Ecto neural progenitor cell (in vitro differentiated cells): ENCODE measurements around the gene CDK11A.
"Not testable (repeated sequence)": the region's sequence is repeated elsewhere in the genome, so short reads cannot be mapped to it uniquely, and the experiment has no call there.

ENCODE experiments used
- DNase-seq: peaks from one replicate; pipeline ENCODE4 v3.0.0-alpha.2; 2018; ENCODE audit warnings: low spot score

CDK11A gene

DNA sequence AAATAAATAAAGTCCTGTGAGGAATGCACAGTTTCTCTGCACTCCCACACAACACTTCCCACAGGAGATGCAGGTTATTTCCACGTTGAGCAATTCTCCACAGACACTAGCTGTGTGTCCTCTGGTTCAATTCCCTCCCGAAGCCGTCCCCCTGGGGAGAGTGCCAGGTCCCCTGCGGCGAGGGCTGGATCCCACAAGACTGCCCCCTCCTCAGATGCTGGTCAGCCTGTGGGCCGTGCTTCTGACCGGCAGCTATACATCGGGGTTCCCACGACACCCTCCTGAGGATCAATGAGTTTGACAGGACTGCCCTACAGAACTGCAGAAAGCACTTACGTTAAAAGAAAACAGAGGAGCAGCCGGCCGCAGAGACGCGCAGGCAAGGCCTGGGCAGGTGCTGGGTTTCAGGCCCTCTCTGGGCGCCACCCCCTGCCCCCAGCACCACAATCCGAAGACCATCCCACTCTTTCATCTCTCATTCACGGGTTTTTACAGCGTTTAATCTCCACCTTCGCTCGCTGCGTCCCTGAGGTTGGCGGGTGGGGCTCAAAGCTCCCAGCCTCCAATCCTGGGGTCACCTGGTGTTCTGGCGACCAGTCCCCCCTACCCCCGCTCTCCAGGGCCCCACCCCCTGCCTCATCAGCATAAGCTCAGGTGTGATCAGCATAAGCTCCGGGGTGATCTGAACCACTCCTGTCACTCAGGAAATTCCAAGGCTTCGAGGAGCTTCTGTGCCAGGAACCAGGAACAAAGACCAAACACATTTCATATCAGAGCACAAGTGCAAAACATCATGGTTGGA, 40.9 kb downstream of the CDK11A start:
- no peak for DNase-seq

DNA sequence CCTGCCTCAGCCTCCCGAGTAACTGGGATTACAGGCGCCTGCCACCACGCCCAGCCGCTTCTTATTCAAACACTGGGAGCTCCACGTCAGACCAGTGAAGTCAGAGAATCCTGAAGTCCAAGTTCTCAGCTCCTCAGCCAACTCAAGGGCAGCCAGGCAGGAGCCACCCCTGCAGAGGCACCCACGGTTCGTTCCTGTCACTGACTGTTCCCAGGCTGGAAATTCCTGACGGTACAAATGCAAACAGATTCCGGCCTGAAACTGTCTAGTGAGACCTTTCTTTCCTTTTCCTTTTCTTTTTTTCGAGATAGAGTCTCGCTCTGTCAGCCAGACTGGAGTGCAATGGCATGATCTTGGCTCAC, 43.3 kb downstream of the CDK11A start:
- no peak for DNase-seq

DNA sequence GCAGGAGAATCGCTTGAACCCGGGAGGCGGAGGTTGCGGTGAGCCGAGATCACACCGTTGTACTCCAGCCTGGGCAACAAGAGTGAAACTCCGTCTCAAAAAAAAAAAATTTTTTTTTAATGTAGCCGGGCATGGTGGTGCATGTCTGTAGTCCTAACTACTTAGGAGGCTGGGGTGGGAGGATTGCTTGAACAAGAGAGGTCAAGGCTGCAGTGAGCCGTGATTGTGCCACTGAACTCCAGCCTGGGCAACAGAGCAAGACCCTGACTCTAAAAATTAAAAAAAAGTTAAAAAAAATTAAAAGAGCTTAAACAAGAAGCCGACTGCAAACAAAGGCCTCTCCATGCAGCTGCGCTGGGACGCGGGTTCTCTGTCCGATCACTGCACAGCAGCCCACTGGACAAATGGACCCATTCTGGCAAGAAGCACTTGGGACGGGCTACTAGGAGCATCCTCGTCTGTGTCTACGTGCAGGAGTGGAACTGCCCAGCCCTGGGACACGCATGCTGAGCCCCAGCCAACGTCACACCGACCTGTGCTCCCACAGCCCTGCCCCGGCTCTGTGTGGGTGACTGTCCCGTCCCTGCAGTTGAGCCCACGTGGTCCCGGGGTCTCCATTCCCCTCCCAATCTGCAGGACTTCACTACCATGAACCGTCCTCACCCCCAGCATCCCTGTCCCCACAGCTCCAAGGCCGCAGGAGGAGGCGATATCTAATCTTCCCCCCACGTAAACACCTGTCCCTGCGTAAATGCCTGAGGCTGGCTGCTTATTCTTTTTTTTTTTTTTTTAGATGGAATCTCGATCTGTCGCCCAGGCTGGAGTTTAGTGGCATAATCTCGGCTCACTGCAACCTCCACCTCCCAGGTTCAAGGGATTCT, 43.9 kb downstream of the CDK11A start:
- DNase-seq = no peak

DNA sequence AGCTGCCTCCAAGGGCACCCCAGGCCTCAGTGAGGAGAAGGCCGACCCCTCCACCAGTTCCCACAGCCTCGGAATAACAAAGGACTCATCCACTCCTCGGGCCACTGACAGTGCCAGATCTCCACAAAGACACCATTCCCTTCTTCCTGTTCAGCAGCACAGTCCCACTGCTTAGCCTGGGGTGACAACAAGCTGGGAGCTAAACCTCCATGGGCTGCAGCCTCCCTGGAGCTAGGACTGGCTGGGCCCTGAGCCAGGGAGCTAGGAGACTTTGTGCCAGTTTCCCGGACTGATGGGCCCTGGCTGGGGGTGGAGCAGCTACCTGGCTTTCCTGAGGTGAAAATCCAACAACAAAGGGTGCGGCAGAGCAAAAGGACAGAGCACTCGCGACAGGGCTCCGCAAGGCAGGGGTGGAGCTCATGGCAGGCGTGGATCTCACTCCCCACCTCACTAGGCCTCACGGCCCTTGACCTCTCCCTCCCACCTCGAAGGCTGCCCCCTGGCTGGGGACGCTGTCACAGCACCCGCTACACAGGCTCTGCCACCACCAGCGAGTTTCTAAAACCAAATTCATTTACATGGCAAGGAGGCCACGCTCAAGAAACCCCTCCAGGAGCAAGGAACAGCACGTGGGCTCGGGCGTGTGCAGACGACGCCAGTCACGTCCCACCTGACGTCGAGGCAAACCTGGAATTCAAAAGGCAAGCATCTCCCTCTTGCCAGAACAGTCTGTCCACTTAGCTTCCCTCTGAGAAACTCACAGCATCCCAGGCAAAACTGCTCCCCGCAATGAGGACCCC, 45.4 kb downstream of the CDK11A start:
- no peak for DNase-seq

DNA sequence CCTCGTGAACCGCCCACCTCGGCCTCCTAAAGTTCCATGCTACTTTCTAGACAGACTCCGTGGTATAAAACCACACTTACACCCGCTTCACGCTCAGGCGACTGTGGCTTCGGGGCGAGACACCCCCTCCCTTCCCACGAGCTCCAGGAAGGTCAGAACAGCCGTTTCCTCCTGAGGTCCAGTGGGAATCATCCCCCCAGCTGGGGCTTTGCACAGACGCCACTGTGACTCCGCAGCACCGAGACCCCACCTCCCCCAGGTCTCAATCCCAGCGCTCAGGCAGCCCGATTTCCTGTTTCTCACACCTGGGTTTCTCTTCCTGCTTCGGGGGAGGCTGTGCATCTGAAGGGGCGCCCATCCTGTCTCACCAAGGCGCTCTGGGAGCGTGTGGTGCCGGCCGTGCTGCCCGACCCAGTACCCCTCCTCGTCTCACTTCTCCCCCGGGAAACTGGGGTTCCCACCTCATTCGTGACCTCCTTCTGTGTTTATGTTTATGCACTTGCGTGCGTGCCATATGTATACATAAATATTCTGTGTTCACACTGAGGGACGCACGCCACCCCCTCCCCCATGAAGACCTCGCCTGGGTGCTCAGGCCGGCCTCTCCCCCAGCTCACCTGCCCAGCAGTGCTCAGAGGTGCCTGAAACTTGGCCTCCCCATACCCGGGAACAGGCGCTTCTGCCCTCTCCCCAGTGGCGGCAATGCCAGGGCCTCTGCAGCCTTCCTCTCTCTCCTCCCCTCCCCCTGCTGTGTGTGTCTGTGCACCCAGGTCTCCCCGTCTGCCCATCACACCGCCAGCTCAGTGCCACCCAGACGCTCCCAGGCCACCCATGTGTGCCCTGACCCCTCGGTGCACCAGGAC, 46.2 kb downstream of the CDK11A start:
- DNase-seq = no peak

DNA sequence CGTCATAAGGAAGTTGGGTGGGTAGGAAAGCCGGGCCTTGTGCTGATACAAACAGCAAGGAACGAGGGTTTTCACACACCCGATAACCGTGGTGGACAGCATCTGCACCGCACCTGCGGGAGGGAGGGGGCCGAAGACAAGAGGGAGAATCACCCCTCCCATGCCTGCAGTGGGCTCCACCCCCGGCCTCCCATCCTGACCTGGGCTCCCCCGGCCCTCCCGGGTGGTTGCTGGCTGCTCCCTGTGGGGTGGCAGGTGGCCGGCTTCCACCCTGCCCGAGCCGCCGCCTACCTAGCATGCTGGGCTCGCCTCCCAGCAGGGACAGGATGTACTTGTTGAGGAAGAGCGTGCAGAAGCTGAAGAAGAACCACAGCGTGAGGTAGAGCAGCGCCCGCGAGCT, 48.1 kb downstream of the CDK11A start:
- not testable (repeated sequence) for DNase-seq

DNA sequence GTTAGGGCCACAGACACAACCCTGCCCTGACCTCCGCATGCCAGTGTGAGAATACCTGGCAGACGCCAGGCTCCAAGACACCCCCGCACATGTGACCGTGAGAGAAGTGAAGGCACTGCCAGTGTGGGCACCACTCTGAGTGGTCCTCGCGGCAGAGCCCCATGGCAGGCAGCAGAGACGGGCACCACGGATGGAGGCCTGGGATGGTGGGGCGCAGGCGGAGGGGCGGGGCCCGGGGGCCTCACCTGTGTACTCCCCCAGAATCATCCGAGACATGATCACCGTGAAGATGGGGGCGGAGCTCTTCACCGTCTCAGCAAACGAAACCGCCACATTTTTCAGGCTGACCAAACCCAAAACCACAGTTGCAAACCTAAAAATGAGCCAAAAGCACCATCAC, 48.9 kb downstream of the CDK11A start:
- DNase-seq = not testable (repeated sequence)

DNA sequence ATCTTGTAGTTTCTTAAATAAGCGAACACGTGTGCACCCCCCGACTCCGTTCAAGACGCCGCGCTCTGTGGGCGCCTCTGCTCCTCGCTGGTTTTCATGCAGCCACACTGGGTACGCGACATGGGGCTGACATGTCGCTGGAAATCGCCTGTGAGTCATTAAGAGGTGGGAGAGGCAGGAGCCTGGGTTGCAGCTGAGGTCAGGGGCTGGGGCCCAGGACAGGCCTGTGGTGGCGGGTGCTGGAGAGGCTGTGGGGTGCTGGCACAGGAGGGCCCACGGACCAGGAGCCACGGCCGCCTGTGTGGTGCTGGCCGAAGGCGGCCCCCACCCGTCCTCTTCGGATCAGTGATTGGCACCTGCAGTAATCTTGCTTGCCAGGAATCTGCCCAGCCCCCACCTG, 49.4 kb downstream of the CDK11A start:
- not testable (repeated sequence) for DNase-seq

DNA sequence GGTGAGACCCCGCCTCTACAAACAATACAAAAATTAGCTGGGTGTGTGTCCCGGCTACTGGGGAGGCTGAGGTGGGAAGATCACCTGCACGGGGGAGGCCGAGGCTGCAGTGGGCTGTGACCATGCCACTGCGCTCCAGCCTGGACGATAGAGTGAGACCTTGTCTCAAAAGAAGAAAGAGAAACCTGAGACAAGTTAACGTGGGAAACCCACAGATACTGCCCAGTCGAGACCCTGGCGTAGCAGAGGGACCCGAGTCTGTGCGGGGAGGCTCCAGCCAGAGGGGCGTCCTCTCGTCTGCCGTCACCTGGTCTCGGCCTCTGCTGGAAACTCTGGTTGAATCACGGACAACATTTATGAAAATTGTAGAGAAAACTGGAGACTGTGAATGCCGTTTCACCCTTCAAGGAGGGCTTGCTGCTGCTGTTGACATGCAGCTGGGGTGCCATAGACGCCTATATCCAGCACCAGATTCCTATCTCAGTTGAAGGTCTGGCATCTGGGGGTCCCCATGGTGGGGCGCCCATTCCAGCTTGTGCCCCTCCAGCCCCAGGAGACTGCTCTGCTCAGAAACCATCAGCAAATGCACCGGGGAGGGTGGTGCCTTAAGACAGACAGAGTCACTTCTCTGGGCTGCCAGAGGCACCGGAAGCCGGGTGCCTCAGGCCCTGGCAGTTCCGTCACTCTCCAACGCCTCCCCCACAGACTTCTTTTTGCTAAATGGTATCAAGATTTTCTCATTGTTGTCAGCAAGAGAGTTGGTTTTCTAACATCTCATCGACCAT, 51.8 kb downstream of the CDK11A start:
- DNase-seq = no peak

DNA sequence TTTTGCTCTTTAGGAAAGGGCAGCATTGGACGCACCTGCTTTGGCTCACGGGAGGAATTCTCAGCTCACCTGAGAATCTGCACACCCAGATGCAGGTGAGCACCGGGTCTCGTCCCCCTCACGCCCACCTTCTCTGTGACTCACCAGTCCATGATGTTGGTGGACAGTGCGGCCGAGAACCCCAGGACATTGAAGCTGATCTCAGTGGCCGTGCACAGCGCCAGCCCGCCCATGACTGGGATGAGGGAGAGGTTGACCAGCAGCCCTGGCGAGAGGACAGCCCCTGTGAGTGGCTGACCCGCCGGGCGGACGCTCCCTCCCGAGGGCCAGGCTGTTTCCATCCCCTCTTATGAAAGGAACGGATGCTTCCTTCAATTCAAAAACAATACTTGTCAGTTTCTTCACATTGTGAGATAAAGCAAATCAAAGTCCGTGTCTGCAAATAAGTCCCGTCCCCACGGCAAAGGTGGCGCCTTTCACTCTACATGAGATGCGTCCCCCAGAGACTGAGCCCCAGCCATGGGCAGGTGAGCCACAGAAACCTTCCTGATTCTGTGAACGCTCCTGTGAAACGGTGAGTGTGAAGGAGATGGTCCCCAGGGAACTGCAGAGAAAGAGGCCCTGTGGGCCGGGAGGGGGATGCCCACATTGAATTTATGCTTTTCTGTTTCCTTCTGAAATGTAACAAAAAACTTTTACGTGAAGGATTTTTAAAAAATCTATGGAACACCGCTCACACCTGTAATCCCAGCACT, 52.6 kb downstream of the CDK11A start:
- DNase-seq = no peak

DNA sequence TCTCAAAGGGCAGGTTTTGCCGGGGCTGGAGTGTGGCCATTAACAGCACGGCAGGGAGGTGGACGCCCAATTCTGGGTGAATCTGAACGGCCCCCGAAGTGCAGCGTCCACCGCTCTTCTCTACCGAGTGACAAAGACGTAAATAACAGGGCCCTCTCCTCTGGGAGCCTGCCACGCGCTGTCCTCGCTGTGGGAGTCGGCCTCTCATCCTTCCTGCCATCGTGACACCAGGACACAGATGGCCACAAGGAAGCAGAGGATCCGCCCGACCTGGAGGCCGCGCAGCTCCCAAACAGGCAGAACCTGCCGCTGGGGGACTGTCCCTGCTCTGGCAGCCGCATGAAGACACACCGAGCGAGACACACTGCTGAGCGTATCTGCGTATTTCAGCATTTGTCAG, 53.3 kb downstream of the CDK11A start:
- no peak for DNase-seq

DNA sequence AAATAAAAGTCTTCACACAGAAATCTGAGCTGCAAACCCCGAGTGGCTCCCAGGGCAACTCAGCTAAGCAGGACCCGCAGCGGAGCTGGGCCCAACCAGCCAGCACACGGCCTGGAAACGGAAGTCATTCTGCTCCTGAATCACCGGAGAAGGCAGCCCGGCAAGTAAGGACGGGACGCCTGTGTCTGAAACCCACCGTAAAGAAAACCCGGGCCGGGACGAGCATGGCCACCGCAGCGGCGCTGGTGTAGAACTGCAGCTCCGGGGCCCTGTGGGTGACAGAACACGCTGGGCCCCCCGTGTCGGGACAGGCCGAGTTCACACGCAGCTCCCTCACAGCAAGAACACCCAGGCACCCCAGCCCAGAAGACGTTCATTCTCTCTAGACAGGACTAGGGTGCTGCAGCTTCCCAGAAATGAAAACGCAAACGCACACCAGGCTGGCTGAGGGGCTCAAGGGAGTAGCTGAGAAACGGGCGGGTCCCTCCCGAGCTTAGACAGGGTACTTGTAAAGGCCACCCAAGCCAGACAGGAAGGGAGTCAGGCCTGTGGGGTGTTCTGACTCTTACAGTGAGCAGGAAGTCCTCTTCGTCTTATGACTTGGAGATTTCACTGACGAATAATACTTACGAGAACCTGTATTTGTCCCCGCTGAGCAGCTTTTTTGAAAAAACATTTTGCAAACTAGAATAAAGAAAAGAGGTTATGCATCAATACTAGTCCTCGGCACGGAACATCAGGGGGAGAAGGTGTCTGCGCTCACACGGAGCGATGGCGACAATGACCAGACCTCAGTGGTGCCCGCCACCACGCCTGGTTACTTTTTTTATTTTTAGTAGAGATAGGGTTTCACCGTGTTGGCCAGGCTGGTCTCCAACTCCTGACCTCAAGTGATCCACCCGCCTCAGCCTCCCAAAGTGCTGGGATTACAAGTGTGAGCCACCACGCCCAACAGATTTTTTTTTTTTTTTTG, 54.4 kb downstream of the CDK11A start:
- DNase-seq = no peak

DNA sequence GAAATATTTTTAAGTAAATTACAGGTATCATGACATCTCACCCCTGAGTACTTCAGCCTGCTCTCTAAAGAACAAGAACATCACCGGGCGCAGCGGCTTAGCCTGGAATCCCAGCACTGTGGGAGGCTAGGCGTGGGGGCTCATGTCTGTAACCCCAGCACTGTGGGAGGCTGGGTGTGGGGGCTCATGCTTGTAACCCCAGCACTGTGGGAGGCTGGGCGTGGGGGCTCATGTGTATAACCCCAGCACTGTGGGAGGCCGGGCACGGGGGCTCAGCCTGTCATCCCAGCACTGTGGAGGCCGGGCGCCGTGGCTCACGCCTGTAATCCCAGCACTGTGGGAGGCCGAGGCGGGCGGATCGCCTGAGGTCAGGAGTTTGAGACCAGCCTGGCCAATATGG, 57.6 kb downstream of the CDK11A start:
- DNase-seq = no peak

DNA sequence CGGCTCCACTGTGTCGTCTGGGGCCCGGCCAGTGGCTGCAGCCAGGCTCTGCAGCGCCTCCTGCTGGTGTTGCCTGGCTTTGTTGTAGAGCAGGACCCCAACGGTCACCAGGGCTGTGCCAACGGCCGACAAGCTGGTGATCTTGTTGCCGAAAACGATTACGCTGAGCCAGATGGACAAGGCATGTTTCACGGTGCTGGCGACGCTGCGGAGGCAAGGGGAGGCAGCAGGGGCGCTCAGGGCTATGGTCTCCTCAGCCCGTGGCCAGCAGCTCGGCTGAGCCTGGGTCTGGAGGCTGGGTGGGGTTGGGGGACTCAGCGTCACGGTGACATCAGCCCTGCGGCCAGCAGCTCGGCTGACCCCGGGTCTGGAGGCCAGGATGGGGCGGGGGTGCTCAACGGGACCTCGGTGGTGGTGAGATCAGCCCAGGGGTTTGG, 58.3 kb downstream of the CDK11A start:
- peak; percentile 60 for DNase-seq

DNA sequence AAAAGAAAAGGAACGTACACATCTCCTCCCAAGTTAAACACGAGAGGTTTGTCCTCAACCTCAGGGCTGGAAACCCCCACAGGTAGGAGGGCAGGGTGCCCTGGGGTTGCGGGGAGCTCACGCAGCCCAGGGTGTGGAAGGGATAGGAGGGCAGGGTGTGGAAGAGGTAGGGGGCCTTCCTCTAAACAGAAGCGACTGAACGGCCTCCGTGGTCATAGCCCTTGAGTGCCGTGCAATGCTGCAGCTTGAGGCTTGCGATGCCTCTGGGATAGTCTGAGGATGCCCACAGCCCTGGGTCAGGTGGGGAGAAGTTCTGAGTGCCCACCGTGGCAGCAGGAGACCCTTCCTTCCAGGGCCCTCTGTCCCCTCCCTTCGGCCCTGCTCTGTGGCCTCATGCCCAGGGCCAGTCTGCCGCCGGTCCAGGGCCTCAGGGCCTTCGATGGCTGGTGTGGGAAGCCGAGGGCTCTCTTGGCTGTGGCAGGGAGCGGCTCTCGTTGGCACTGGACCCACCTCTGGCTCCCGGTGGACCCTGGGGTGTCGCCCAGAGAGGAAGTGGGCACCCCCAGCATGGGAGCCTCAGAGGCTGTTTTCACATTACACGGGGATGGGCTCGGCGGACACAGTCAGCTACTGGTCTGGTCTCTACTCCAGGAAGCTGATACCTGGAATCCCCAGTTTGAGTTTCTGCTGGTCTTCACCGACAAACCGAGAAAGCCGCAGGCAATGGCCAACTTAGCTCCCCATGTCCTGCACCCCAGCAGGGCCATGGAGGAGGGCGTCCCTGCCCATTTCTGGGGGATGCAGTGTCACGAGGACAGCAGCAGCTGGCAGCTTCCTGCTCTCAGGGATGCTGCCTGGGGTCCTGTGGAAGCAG, 59.0 kb downstream of the CDK11A start:
- DNase-seq = no peak

DNA sequence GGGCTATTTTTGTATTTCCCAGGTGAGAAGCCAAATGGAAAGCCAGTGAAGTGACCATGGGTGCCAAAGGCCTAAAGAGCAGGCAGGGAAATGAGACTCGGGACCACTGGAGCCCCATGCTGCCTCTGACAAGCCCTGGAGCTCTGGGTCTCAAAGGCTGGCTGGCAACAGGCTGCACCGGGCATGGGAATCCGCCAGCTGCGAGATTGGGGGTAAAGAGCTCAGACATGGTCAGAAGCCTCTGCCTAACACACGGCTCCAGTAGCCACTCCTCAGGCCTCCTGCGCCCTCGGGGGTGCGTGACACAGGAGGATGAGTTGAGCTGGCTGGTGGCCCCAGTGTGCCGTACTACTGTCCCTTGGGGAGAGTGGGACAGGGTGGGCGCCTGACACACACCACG, 59.8 kb downstream of the CDK11A start:
- not testable (repeated sequence) for DNase-seq

DNA sequence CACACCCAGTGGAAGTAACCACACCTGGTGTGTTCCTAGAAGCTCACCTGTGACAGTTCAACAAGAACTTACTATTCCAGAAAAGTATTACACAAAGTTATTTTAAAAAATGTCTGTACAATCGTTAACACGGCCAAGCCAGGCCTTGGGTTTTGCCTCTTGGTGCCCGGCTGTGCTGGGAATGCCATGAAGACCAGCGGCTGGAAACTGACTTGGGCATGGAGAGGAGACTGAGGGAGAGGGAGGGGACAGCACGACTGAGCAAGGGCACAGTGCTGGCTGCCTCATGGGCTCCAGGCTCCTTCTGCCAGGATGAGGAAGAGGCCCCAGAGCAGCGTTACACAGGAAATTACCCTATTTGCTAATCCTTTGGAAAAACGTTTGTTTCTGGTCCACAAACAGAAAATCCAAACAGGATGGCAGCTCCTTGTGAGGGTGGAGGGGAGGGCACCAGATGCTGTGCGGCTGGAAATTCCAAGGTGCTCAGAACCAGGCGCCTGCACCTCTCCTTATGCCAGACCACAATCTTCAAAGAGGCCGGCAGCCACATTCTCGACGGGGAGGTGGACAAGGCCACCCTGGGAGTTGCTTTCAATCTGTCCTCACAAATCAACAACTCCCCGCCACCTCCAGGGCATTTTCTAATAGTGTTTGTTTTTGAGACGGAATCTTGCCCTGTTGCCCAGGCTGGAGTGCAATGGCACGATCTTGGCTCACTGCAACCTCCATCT, 61.2 kb downstream of the CDK11A start:
- not testable (repeated sequence) for DNase-seq
